HG03432 (cell line): Measurements from ENCODE around the gene MUC5B.

Experiments
- ATAC-seq: cut with Tn5 transposase; IDR thresholded peaks from one replicate; pipeline ENCODE4 v1.9.1; 2021; ENCODE audit warnings: mild to moderate bottlenecking, moderate library complexity; ENCODE audit not compliant: unreplicated experiment

MUC5B gene

GRCh38 chr11:1218788-1219445 is 3.9 kb upstream of the MUC5B start:
- ATAC-seq, result no peak

GRCh38 chr11:1219446-1219833 is 3.4 kb upstream of the MUC5B start:
- ATAC-seq, result no peak

- no peak for ATAC-seq
These were observed 2.7 kb upstream of the MUC5B start for GRCh38 chr11:1219834-1220815.

- ATAC-seq, result no peak
These were observed 1.7 kb upstream of the MUC5B start for GRCh38 chr11:1220941-1221721.

GRCh38 chr11:1221848-1222311 is 986 bp upstream of the MUC5B start:
- ATAC-seq, result no peak

GRCh38 chr11:1223346-1224110 is 662 bp downstream of the MUC5B start:
- no peak for ATAC-seq

GRCh38 chr11:1224111-1224490 is 1.2 kb downstream of the MUC5B start:
- ATAC-seq, result no peak

- no peak for ATAC-seq
These were observed 1.9 kb downstream of the MUC5B start for GRCh38 chr11:1224491-1225385.

GRCh38 chr11:1225386-1226225 is 2.7 kb downstream of the MUC5B start:
- ATAC-seq, result no peak

GRCh38 chr11:1226226-1226985 is 3.5 kb downstream of the MUC5B start:
- no peak for ATAC-seq

- no peak for ATAC-seq
These were observed 4.2 kb downstream of the MUC5B start for GRCh38 chr11:1226986-1227550.

GRCh38 chr11:1227551-1228100 is 4.8 kb downstream of the MUC5B start:
- ATAC-seq, result no peak

- no peak for ATAC-seq
These were observed 5.4 kb downstream of the MUC5B start for GRCh38 chr11:1228101-1228821.

GRCh38 chr11:1228921-1229451 is 6.1 kb downstream of the MUC5B start:
- ATAC-seq, result no peak

GRCh38 chr11:1229471-1230120 is 6.7 kb downstream of the MUC5B start:
- ATAC-seq, result no peak

GRCh38 chr11:1230121-1230455 is 7.2 kb downstream of the MUC5B start:
- ATAC-seq, result no peak
